Calu3 (cell line): ENCODE measurements around the gene NDUFA13. TPM values are rescaled to one million over a fixed set of nuclear protein-coding genes. Genes with fewer than 3 reads are reported as not detected.

Experiments
- BruUV-seq: library from RNA; stranded (reverse); fragments of 400-500 nt; replicated peaks from 2 replicates; lab custom pipeline; 2021; lab: Mats Ljungman, UMichigan
- CTCF ChIA-PET: fragments of 300-600 bp; sonication (Branson Sonifier 250); formaldehyde crosslinking; loops from one replicate; lab custom pipeline; 2022; ENCODE audit warnings: antibody characterized with exemption; lab: Charles Lee
- DNase-seq: peaks from one replicate; pipeline ENCODE4 v3.0.0; 2022
- H3K27ac Mint-ChIP-seq: one replicate; pipeline ENCODE4 v1.8.0; 2022; ENCODE audit warnings: mixed read lengths; ENCODE audit not compliant: unreplicated experiment
- H3K27me3 Mint-ChIP-seq: one replicate; pipeline ENCODE4 v1.8.0; 2022; ENCODE audit warnings: mixed read lengths; ENCODE audit not compliant: unreplicated experiment
- H3K36me3 Mint-ChIP-seq: one replicate; pipeline ENCODE4 v1.8.0; 2022; ENCODE audit warnings: mild to moderate bottlenecking, moderate library complexity, mixed read lengths; ENCODE audit not compliant: insufficient read depth, unreplicated experiment
- H3K4me1 Mint-ChIP-seq: one replicate; pipeline ENCODE4 v1.8.0; 2022; ENCODE audit warnings: mild to moderate bottlenecking, low read depth, mixed read lengths; ENCODE audit not compliant: unreplicated experiment
- H3K4me3 Mint-ChIP-seq: one replicate; pipeline ENCODE4 v1.8.0; 2022; ENCODE audit warnings: mild to moderate bottlenecking, low read depth, moderate library complexity, mixed read lengths; ENCODE audit not compliant: unreplicated experiment
- H3K9me3 Mint-ChIP-seq: one replicate; pipeline ENCODE4 v1.8.0; 2022; ENCODE audit warnings: low read depth, mixed read lengths; ENCODE audit not compliant: unreplicated experiment
- CTCF ChIP-seq: fragments of 200-600 bp; IDR thresholded peaks from one replicate; pipeline ENCODE4 v1.8.0; 2022; ENCODE audit warnings: antibody characterized with exemption; ENCODE audit not compliant: unreplicated experiment
- intact Hi-C: fragments of 100-400 bp; cut with micrococcal nuclease; formaldehyde crosslinking; loops from one replicate; pipeline ENCODE4 v1.10.0; 2022; ENCODE audit not compliant: unreplicated experiment
- total RNA-seq: library from RNA; stranded (reverse); gene quantifications from 2 replicates; pipeline ENCODE4 v1.2.3, GENCODE V29; 2022

Gene NDUFA13
- total RNA-seq, 1 experiment from 2014 or later: 191 TPM

GRCh38 chr19:19532806-19533701 lies 17.0 kb downstream of the NDUFA13 start:
- no TSS peak for BruUV-seq
- intact Hi-C loops: loop anchor here (1.0 to 10.0 kb wide), 2 partner anchors 111 to 422 kb away; no protein-coding TSS in a partner anchor
- Mint-ChIP-seq H3K9me3 (peaks cover 5% of the 10 kb centered on the region), H3K27ac (no peak overlapping the region), H3K27me3 (no peaks in the 10 kb centered on the region), H3K36me3 (peaks cover 31% of the 10 kb centered on the region), H3K4me3 (no peak overlapping the region), H3K4me1 (peaks cover 10% of the 10 kb centered on the region)
- DNase-seq: no peak
- CTCF ChIA-PET: interaction anchor here (0.7 to 1.6 kb wide), 4 partner anchors 21 to 371 kb away, joined by 3 to 7 read pairs (median 4); partner anchors contain the start of genes GATAD2A and GMIP
- no peak for TF ChIP-seq CTCF

DNA sequence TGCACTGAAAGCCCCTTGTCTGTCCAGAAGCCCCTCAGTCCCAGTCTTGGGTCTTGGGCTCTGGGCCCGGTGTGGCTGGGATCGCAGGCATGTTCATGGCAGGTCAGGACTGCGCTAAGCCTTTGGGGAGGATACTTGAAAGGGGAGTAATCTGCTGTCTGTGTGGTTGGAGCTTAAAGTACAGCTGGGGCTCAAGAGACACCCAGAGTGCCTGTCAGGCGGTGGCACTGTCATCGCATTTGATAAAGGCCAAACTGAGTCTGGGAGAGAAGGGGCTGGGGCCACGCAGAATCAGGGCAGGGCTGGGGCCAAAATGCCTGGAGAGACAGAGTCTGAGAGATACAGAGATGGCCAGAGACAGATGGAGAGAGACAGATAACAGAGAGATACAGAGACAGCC lies 17.8 kb downstream of the NDUFA13 start:
- CTCF ChIA-PET: no interaction called here
- no peak overlapping the region for H3K4me3 Mint-ChIP-seq
- intact Hi-C loops: loop anchor here (10.0 kb wide), 1 partner anchor 421 kb away; no protein-coding TSS in a partner anchor
- peaks cover 10% of the 10 kb centered on the region for H3K4me1 Mint-ChIP-seq
- peaks cover 5% of the 10 kb centered on the region for H3K9me3 Mint-ChIP-seq
- peaks cover 8% of the 10 kb centered on the region for H3K27me3 Mint-ChIP-seq
- peak overlapping the region; percentile 13 for H3K27ac Mint-ChIP-seq
- TF ChIP-seq CTCF: no peak
- no peak for DNase-seq
- BruUV-seq: no TSS peak
- peaks cover 31% of the 10 kb centered on the region for H3K36me3 Mint-ChIP-seq

- CTCF ChIA-PET: no interaction called here
- no peak for TF ChIP-seq CTCF
- Mint-ChIP-seq H3K27me3 (peaks cover 12% of the 10 kb centered on the region), H3K27ac (peak overlapping the region; percentile 13), H3K36me3 (peaks cover 25% of the 10 kb centered on the region), H3K9me3 (peaks cover 5% of the 10 kb centered on the region), H3K4me3 (no peak overlapping the region), H3K4me1 (peaks cover 10% of the 10 kb centered on the region)
- DNase-seq: no peak
- BruUV-seq: no TSS peak
- intact Hi-C loops: loop anchor here (10.0 kb wide), 1 partner anchor 420 kb away; no protein-coding TSS in a partner anchor
Measured at GRCh38 chr19:19534556-19535265, 18.7 kb downstream of the NDUFA13 start.

DNA sequence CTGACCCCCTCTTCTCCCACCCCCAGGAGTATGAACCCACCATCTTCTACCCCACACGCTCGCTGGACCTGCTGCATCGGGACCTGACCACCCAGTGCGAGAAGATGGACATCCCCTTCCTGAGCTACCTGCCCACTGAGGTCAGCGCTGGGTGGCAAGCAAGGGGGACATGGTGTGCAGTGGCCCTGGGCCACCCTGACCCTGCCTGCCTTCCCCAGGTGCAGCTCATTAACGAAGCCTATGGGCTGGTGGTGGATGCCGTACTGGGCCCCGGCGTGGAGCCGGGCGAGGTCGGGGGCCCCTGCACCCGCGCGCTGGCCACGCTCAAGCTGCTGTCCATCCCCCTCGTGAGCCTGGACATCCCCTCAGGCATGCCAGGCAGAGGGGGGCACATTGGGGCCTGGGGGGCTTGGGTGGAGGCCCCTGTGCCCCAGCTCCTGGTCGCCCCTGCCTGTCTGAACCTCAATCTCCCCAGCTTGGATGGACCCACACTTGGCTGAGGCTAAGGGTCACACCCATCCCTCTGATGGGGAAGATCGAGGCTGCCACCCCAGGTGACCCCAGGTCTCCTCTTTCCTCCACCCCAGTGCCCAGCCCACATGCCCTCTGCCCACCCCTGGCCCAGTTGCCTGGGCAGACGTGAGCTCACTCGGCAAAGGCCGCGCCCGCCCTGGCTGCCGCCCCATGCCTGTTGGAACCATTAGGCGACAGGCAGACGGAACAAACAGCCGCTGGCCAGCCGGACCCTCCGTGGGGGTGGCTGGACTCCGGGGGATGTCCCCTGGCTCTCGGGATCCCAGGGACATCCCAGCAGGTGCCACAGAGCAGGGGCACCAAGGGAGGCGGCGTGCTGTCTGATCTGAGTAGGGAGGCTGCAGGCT lies 19.5 kb downstream of the NDUFA13 start:
- peaks cover 22% of the 10 kb centered on the region for H3K36me3 Mint-ChIP-seq
- no peak overlapping the region for H3K27ac Mint-ChIP-seq
- H3K9me3 Mint-ChIP-seq: peaks cover 5% of the 10 kb centered on the region
- TF ChIP-seq CTCF: no peak
- BruUV-seq: no TSS peak
- DNase-seq: no peak
- H3K4me1 Mint-ChIP-seq: peaks cover 10% of the 10 kb centered on the region
- no peak overlapping the region for H3K4me3 Mint-ChIP-seq
- peaks cover 12% of the 10 kb centered on the region for H3K27me3 Mint-ChIP-seq
- intact Hi-C loops: loop anchor here (10.0 kb wide), 1 partner anchor 419 kb away; no protein-coding TSS in a partner anchor
- CTCF ChIA-PET: no interaction called here
